ENCODE data around the gene ABHD17A. TPM values are rescaled to one million over a fixed set of nuclear protein-coding genes. Genes with fewer than 3 reads are reported as not detected.

The ABHD17A gene
- total and polyA plus RNA-seq, 9 of the 15 experiments (the other 6 are each of a cell fraction or from before 2014, with no cell fraction given), result 0.04 to 135 (median 21.8) TPM; not detected in 1

- TF ChIP-seq ZBTB40 (IDR thresholded peaks at IDR 0.05) (peak; percentile 20; the same call in 1 of the 2 replicates), ZBTB40 (CRISPR knock-in tag; IDR thresholded peaks at IDR 0.05) (no peak), ZSCAN29 (IDR thresholded peaks at IDR 0.05) (no peak), NFE2L1 (tag; IDR thresholded peaks at IDR 0.05; ENCODE audit: borderline replicate concordance, low read depth) (no peak), ZSCAN32 (CRISPR knock-in tag; IDR thresholded peaks at IDR 0.05) (no peak), FIP1L1 (IDR thresholded peaks at IDR 0.05; ENCODE audit: low read depth, low read length, poor library complexity, severe bottlenecking) (no peak), KLF10 (CRISPR knock-in tag; IDR thresholded peaks at IDR 0.05) (no peak), ZNF655 (CRISPR knock-in tag; IDR thresholded peaks at IDR 0.05) (no peak), ZNF785 (CRISPR knock-in tag; IDR thresholded peaks at IDR 0.05) (no peak), TCF3 (CRISPR knock-in tag; IDR thresholded peaks at IDR 0.05) (no peak), SMAD2 (IDR thresholded peaks at IDR 0.05; ENCODE audit: low read depth, low read length) (no peak), ETS2 (tag; IDR thresholded peaks at IDR 0.05; ENCODE audit: borderline replicate concordance, poor library complexity, severe bottlenecking) (no peak), SREBF1 (IDR thresholded peaks at IDR 0.05; ENCODE audit: borderline replicate concordance, low read depth, low read length) (no peak), RBFOX2 (IDR thresholded peaks at IDR 0.05; ENCODE audit: low read depth, low read length) (no peak), HDAC1 (IDR thresholded peaks at IDR 0.05) (no peak), CHD1 (IDR thresholded peaks at IDR 0.05; ENCODE audit: low read length) (no peak), GATA2 (CRISPR knock-in tag; IDR thresholded peaks at IDR 0.05) (no peak), BRD4 (IDR thresholded peaks at IDR 0.05) (no peak), PKNOX1 (IDR thresholded peaks at IDR 0.05) (no peak)
These were observed 20.6 kb upstream of the ABHD17A start (continued) for GRCh38 chr19:1905863-1906375.

All from K562 (cell line).